Measurements from ENCODE around the gene TCF15. TPM values are rescaled to one million over a fixed set of nuclear protein-coding genes. Genes with fewer than 3 reads are reported as not detected.

TCF15 gene
- total and polyA plus RNA-seq, 11 donors: 5.8 to 18.0 (median 10.0) TPM

DNA sequence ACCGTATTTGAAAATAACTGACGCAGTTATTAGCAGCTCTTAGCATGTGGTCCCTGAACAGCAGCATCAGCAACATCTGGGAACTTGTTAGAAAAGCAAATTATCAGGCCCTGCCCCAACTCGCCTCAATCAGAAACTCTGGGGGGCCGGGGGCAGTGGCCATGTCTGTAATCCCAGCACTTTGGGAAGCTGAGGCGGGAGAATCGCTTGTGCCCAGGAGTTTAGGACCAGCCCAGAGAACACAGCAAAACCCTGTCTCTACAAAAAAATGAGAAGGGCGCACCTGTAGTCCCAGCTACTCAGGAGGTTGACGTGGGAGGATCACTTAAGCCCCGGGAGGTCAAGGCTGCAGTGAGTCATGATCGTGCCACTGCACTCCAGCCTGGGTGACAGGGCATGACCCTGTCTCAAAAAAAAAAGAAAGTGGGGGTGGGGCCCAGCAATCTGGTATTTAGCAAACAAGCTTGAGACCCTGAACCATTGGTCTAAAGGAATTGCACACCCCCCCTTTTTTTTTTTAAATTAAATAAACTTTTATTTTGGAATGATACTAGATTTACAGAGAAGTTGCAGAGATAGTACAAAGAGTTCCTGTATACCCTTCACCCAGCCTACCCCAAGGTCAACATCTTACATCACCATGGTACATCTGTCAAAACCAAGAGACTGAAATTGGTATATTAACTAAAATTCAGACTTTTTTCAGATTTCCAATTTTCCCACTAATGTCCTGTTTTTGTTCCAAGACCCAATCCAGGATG is 36.2 kb upstream of the TCF15 start:
- H3K36me3 ChIP-seq: peaks cover 5 to 46% (median 40%) of the 10 kb centered on the region in 9 donors
- ATAC-seq (no peak), DNase-seq (no peak)
- H3K4me3 ChIP-seq: no peak overlapping the region
- H3K9me3 ChIP-seq: peaks cover 0 to 7% (median 0%) of the 10 kb centered on the region in 12 donors
- intact Hi-C loops (cut with DNase I): loop anchor here in 4 of 10 donors (2.0 to 10.0 kb wide), 3 partner anchors 85 to 294 kb away; no protein-coding TSS in a partner anchor
- H3K27ac ChIP-seq: peak overlapping the region in 9 of 12 donors; percentile 15 to 65 (median 52)
- WGBS, 4 donors: 68 to 81% (median 71%) methylated on average over 10 of the region's 10 CpGs
- TF ChIP-seq POLR2A (IDR thresholded peaks at IDR 0.05): no peak
- TF ChIP-seq, protein P1, sequence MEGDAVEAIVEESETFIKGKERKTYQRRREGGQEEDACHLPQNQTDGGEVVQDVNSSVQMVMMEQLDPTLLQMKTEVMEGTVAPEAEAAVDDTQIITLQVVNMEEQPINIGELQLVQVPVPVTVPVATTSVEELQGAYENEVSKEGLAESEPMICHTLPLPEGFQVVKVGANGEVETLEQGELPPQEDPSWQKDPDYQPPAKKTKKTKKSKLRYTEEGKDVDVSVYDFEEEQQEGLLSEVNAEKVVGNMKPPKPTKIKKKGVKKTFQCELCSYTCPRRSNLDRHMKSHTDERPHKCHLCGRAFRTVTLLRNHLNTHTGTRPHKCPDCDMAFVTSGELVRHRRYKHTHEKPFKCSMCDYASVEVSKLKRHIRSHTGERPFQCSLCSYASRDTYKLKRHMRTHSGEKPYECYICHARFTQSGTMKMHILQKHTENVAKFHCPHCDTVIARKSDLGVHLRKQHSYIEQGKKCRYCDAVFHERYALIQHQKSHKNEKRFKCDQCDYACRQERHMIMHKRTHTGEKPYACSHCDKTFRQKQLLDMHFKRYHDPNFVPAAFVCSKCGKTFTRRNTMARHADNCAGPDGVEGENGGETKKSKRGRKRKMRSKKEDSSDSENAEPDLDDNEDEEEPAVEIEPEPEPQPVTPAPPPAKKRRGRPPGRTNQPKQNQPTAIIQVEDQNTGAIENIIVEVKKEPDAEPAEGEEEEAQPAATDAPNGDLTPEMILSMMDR (IDR thresholded peaks at IDR 0.05): no peak
- H3K4me1 ChIP-seq: peaks cover 0 to 47% (median 20%) of the 10 kb centered on the region in 12 donors
- H3K27me3 ChIP-seq: peaks cover 0 to 4% (median 0%) of the 10 kb centered on the region in 9 donors

DNA sequence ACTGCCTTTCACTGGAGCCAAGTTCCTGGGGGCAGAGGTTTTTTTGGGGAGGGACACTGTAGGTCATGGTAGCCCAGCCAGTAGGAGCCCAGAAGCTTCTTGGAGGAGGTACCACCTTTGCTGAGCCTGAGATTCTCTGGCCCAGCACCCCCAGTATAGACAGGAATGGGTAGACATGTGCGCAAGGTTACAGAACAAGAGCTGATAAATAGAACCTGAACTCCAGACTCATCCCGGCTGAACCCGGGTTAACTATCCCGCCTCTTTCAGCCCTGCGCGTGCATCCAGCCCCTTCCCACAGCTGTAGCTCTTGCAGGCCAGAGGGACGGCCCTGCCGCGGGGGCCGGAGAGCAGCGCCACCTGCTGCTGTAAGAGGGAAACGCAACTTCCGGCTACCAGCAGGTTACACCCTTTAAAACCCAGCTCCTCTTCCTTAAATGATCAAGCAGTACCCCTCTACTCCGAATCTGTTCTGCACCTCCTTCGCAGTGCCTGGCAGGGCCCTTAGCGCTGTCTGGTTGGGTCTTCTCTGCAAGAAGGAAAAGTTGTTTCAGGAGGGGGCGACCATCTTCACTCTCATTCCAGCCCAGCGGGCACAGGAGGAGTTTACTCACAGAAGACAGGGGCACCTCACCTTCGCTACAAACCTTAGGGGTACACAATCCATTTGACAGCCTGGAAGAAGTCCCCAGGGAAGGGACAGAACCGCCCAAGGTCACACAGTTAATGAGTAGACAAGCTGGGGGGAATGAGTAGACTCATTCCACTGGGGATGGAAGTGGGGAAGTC is 35.4 kb upstream of the TCF15 start:
- ATAC-seq (peak; percentile 63 to 85 (median 77)), DNase-seq (peak; percentile 68 to 89 (median 74))
- H3K4me1 ChIP-seq: peaks cover 0 to 40% (median 18%) of the 10 kb centered on the region in 12 donors
- TF ChIP-seq POLR2A (IDR thresholded peaks at IDR 0.05): no peak
- TF ChIP-seq, protein P1 (IDR thresholded peaks at IDR 0.05): peak; percentile 93 to 98 (median 96)
- intact Hi-C loops (cut with DNase I): loop anchor here (1.0 to 10.0 kb wide), 6 partner anchors 38 to 293 kb away; no protein-coding TSS in a partner anchor
- no peak overlapping the region for H3K4me3 ChIP-seq
- H3K9me3 ChIP-seq: peaks cover 0 to 7% (median 0%) of the 10 kb centered on the region in 12 donors
- peak overlapping the region in 9 of 12 donors; percentile 15 to 65 (median 52) for H3K27ac ChIP-seq
- peaks cover 0 to 4% (median 0%) of the 10 kb centered on the region in 9 donors for H3K27me3 ChIP-seq
- H3K36me3 ChIP-seq: peaks cover 5 to 40% (median 35%) of the 10 kb centered on the region in 9 donors
- 14 to 16% (median 14%) methylated on average over 18 to 20 of the region's 20 CpGs for WGBS, 4 donors

DNA sequence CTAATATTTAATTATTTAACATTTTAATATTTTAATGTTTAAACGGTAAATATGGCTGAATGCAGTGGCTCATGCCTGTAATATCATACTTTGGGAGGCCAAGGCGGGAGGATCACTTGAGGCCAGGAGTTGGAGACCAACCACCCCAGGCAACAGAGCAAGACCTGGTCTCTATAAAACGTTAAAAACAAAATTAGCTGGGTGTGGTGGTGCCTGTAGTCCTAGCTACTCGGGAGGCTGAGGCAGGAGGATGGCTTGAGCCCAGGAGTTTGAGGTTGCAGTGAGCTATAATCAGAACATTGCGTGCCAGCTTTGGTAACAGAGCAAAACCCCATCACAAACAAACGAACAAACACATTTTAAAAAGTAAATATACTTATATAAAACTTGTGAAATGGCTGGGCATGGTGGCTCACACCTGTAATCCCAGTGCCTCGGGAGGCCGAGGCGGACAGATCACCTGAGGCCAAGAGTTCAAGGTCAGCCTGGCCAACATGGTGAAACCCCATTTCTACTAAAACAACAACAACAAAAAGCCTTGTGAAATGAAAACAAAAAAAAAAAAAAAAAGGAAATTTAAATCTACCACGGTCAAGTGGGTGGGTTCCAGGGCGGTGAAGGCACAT is 34.7 kb upstream of the TCF15 start:
- 78 to 83% (median 80%) methylated on average over 11 of the region's 11 CpGs for WGBS, 4 donors
- H3K27ac ChIP-seq: peak overlapping the region in 9 of 12 donors; percentile 15 to 65 (median 47)

More for the DNA sequence above, 34.7 kb upstream of the TCF15 start:
- Histone ChIP-seq H3K27me3 (peaks cover 0 to 4% (median 0%) of the 10 kb centered on the region in 9 donors), H3K9me3 (peaks cover 0 to 7% (median 0%) of the 10 kb centered on the region in 12 donors), H3K4me3 (no peak overlapping the region), H3K36me3 (peaks cover 5 to 32% (median 30%) of the 10 kb centered on the region in 9 donors), H3K4me1 (peaks cover 0 to 33% (median 18%) of the 10 kb centered on the region in 12 donors)
- intact Hi-C loops (cut with DNase I): loop anchor here (1.0 to 10.0 kb wide), 7 partner anchors 38 to 293 kb away; no protein-coding TSS in a partner anchor
- TF ChIP-seq, protein P1 (IDR thresholded peaks at IDR 0.05): no peak
- no peak for TF ChIP-seq POLR2A (IDR thresholded peaks at IDR 0.05)
- no peak for ATAC-seq
- DNase-seq: no peak

Data from heart left ventricle (tissue), 16 donors.